Measurements from ENCODE around the gene CLIC3.

Gene CLIC3

GRCh38 chr9:137029058-137029936 is 32.9 kb upstream of the CLIC3 start:
- DNase-seq, result peak; percentile 47
- H3K36me3 ChIP-seq (ENCODE audit: insufficient read depth, low read length), result no peaks in the 10 kb centered on the region
- H2AFZ ChIP-seq (ENCODE audit: low read depth, low read length), result no peak overlapping the region
- H3K4me3 ChIP-seq (ENCODE audit: low read depth in 1 of 2, low read length in 2 of 2), result peak overlapping the region in 1 of 2 experiments; percentile 76; a peak in 2 of 4 replicates
- no peaks in the 10 kb centered on the region for H3K79me2 ChIP-seq (ENCODE audit: insufficient read depth, low read length)
- TF ChIP-seq CTCF (IDR thresholded peaks at IDR 0.05; ENCODE audit: borderline replicate concordance, extremely low read depth, low read length, poor library complexity, severe bottlenecking) (peak; percentile 82), EZH2 (IDR thresholded peaks at IDR 0.05; ENCODE audit: borderline replicate concordance, low read depth, low read length, severe bottlenecking) (no peak)
- H3K27ac ChIP-seq (ENCODE audit: low read length), result no peak overlapping the region; the same call in 1 of the 2 replicates
- H3K9ac ChIP-seq (ENCODE audit: low read depth, low read length), result peak overlapping the region; percentile 78; the same call in 1 of the 2 replicates
- H4K20me1 ChIP-seq (ENCODE audit: insufficient read depth, low read length), result peaks cover 8% of the 10 kb centered on the region
- peaks cover 28% of the 10 kb centered on the region for H3K4me1 ChIP-seq (ENCODE audit: insufficient read depth, low read length)
- no peaks in the 10 kb centered on the region for H3K9me3 ChIP-seq (ENCODE audit: insufficient read depth, low read length, severe bottlenecking)
- ATAC-seq (ENCODE audit: insufficient read depth, low read depth), result peak; percentile 29; the same call in 2 of the 3 replicates
- H3K27me3 ChIP-seq (ENCODE audit: insufficient read depth, low read length, poor library complexity), result peaks cover under 1% of the 10 kb centered on the region
- peak overlapping the region; percentile 100 for H3K4me2 ChIP-seq (ENCODE audit: insufficient read depth, low read length)

- DNase-seq (peak; percentile 66), ATAC-seq (ENCODE audit: insufficient read depth, low read depth) (peak; percentile 73)
- H3K4me2 ChIP-seq (ENCODE audit: insufficient read depth, low read length), result peak overlapping the region; percentile 100
- H2AFZ ChIP-seq (ENCODE audit: low read depth, low read length), result peak overlapping the region; percentile 98
- H3K36me3 ChIP-seq (ENCODE audit: insufficient read depth, low read length), result no peaks in the 10 kb centered on the region
- H3K27ac ChIP-seq (ENCODE audit: low read length), result peak overlapping the region; percentile 56
- H3K9me3 ChIP-seq (ENCODE audit: insufficient read depth, low read length, severe bottlenecking), result no peaks in the 10 kb centered on the region
- H3K4me3 ChIP-seq (ENCODE audit: low read depth in 1 of 2, low read length in 2 of 2), result peak overlapping the region; percentile 54 to 76
- no peaks in the 10 kb centered on the region for H3K79me2 ChIP-seq (ENCODE audit: insufficient read depth, low read length)
- H3K4me1 ChIP-seq (ENCODE audit: insufficient read depth, low read length), result peaks cover 28% of the 10 kb centered on the region
- peak overlapping the region; percentile 78 for H3K9ac ChIP-seq (ENCODE audit: low read depth, low read length)
- H3K27me3 ChIP-seq (ENCODE audit: insufficient read depth, low read length, poor library complexity), result no peaks in the 10 kb centered on the region
- TF ChIP-seq EZH2 (IDR thresholded peaks at IDR 0.05; ENCODE audit: borderline replicate concordance, low read depth, low read length, severe bottlenecking), result no peak
- TF ChIP-seq CTCF (IDR thresholded peaks at IDR 0.05; ENCODE audit: borderline replicate concordance, extremely low read depth, low read length, poor library complexity, severe bottlenecking), result peak; percentile 61
- peaks cover 8% of the 10 kb centered on the region for H4K20me1 ChIP-seq (ENCODE audit: insufficient read depth, low read length)
Measured at GRCh38 chr9:137028263-137029057, 32.1 kb upstream of the CLIC3 start.

- Histone ChIP-seq H3K79me2 (ENCODE audit: insufficient read depth, low read length) (no peaks in the 10 kb centered on the region), H3K9me3 (ENCODE audit: insufficient read depth, low read length, severe bottlenecking) (no peaks in the 10 kb centered on the region), H3K4me1 (ENCODE audit: insufficient read depth, low read length) (peaks cover 28% of the 10 kb centered on the region), H2AFZ (ENCODE audit: low read depth, low read length) (peak within 1 kb of the TSS; percentile 98), H4K20me1 (ENCODE audit: insufficient read depth, low read length) (peaks cover 8% of the 10 kb centered on the region), H3K27me3 (ENCODE audit: insufficient read depth, low read length, poor library complexity) (no peaks in the 10 kb centered on the region), H3K36me3 (ENCODE audit: insufficient read depth, low read length) (no peaks in the 10 kb centered on the region), H3K27ac (ENCODE audit: low read length) (peak within 1 kb of the TSS; percentile 56), H3K4me2 (ENCODE audit: insufficient read depth, low read length) (peak within 1 kb of the TSS; percentile 100), H3K4me3 (ENCODE audit: low read depth in 1 of 2, low read length in 2 of 2) (peak within 1 kb of the TSS; percentile 54 to 76), H3K9ac (ENCODE audit: low read depth, low read length) (peak within 1 kb of the TSS; percentile 78)
- TF ChIP-seq CTCF (IDR thresholded peaks at IDR 0.05; ENCODE audit: borderline replicate concordance, extremely low read depth, low read length, poor library complexity, severe bottlenecking), result no peak
- ATAC-seq (ENCODE audit: insufficient read depth, low read depth), result no peak; the same call in 2 of the 3 replicates
- no peak for DNase-seq
Measured at GRCh38 chr9:137027369-137028262, 31.2 kb upstream of the CLIC3 start, which contains the start of gene ABCA2. Gene ABCA2, minus strand, starts transcription at chr9:137028237. Its CDS starts 97 bp downstream, at chr9:137028140.

Data from DND-41 (cell line).